OCI-LY3 (cell line): Measurements from ENCODE around the gene EBP.

Experiments
- H2AFZ ChIP-seq: fragments of 200-600, 300-600 bp; shearing (Covaris generic); 2 replicates; pipeline ENCODE4 v1.6.0; 2014; ENCODE audit warnings: antibody characterized with exemption, low read depth, low read length
- H3K27ac ChIP-seq: fragments of 200-600, 300-600 bp; sonication (generic); 2 replicates; pipeline ENCODE4 v1.5.1; 2014; ENCODE audit warnings: mild to moderate bottlenecking, low read length, moderate library complexity, mixed read lengths
- H3K27me3 ChIP-seq: fragments of 200-600, 300-600 bp; sonication (generic); 2 replicates; pipeline ENCODE4 v1.6.1; 2014; ENCODE audit warnings: low read depth, low read length, mixed read lengths
- H3K36me3 ChIP-seq: fragments of 200-600, 300-600 bp; sonication (generic); replicated peaks from 2 replicates; pipeline ENCODE3; 2014; ENCODE audit warnings: low read depth, low read length, mixed read lengths
- H3K4me1 ChIP-seq: fragments of 300-600, 200-600 bp; sonication (generic); 2 replicates; pipeline ENCODE4 v1.6.1; 2014; ENCODE audit warnings: low read length, mixed read lengths
- H3K4me2 ChIP-seq: fragments of 200-600, 300-600 bp; sonication (generic); 2 replicates; pipeline ENCODE4 v1.6.1; 2014; ENCODE audit warnings: low read length, mixed read lengths
- H3K4me3 ChIP-seq: fragments of 300-600, 200-600 bp; sonication (generic); 2 replicates; pipeline ENCODE4 v1.5.1; 2014; ENCODE audit warnings: antibody characterized with exemption, mild to moderate bottlenecking, low read length, moderate library complexity
- H3K79me2 ChIP-seq: fragments of 300-600, 200-600 bp; shearing (Covaris generic); 2 replicates; pipeline ENCODE4 v1.6.1; 2014; ENCODE audit warnings: mild to moderate bottlenecking, low read length, mixed read lengths
- H3K9ac ChIP-seq: fragments of 300-600, 200-600 bp; shearing (Covaris generic); 2 replicates; pipeline ENCODE4 v1.6.0; 2014; ENCODE audit warnings: mild to moderate bottlenecking, low read length, moderate library complexity
- H3K9me3 ChIP-seq: fragments of 200-600, 300-600 bp; shearing (Covaris generic); 2 replicates; pipeline ENCODE4 v1.6.1; 2014; ENCODE audit warnings: low read length, mixed read lengths; ENCODE audit not compliant: insufficient read depth
- H4K20me1 ChIP-seq: fragments of 200-600, 300-600 bp; sonication (generic); 2 replicates; pipeline ENCODE4 v1.6.1; 2016; ENCODE audit warnings: low read length, mixed read lengths; ENCODE audit not compliant: insufficient read depth
- CTCF ChIP-seq: fragments of 200-600, 300-600 bp; sonication (generic); IDR thresholded peaks from 2 replicates; pipeline ENCODE4 v1.5.1; 2014; ENCODE audit warnings: antibody characterized with exemption, low read length, low read depth
- EZH2phosphoT487 ChIP-seq: fragments of 200-600 bp; shearing (Covaris generic); IDR thresholded peaks from 2 replicates; pipeline ENCODE4 v1.6.1; 2018; ENCODE audit warnings: antibody characterized with exemption, mixed run types, low read depth

Gene EBP

GRCh38 chrX:48480583-48480982, 41.0 kb upstream of the EBP start:
- Histone ChIP-seq H3K4me1 (peaks cover 6% of the 10 kb centered on the region), H3K9me3 (no peaks in the 10 kb centered on the region), H2AFZ (no peak overlapping the region), H3K36me3 (peaks cover 10% of the 10 kb centered on the region), H3K27ac (no peak overlapping the region), H4K20me1 (no peaks in the 10 kb centered on the region), H3K4me3 (no peak overlapping the region), H3K9ac (no peak overlapping the region), H3K79me2 (peaks cover 47% of the 10 kb centered on the region), H3K4me2 (no peak overlapping the region), H3K27me3 (no peaks in the 10 kb centered on the region)
- no peak for TF ChIP-seq EZH2phosphoT487
- TF ChIP-seq CTCF = no peak

GRCh38 chrX:48482526-48482925, 39.1 kb upstream of the EBP start:
- Histone ChIP-seq H3K79me2 (peaks cover 27% of the 10 kb centered on the region), H4K20me1 (no peaks in the 10 kb centered on the region), H2AFZ (no peak overlapping the region), H3K27ac (no peak overlapping the region), H3K4me3 (no peak overlapping the region), H3K9me3 (no peaks in the 10 kb centered on the region), H3K27me3 (no peaks in the 10 kb centered on the region), H3K4me1 (peaks cover 2% of the 10 kb centered on the region), H3K9ac (no peak overlapping the region), H3K4me2 (no peak overlapping the region), H3K36me3 (peaks cover 17% of the 10 kb centered on the region)
- no peak for TF ChIP-seq EZH2phosphoT487
- no peak for TF ChIP-seq CTCF

GRCh38 chrX:48487362-48487798, 34.2 kb upstream of the EBP start:
- no peaks in the 10 kb centered on the region for H3K27me3 ChIP-seq
- no peak overlapping the region for H3K4me3 ChIP-seq
- no peaks in the 10 kb centered on the region for H3K4me1 ChIP-seq
- no peaks in the 10 kb centered on the region for H3K9me3 ChIP-seq
- H3K79me2 ChIP-seq = no peaks in the 10 kb centered on the region
- H3K4me2 ChIP-seq = no peak overlapping the region
- no peak overlapping the region for H3K27ac ChIP-seq
- no peak overlapping the region for H3K9ac ChIP-seq
- H2AFZ ChIP-seq = no peak overlapping the region
- no peak for TF ChIP-seq CTCF
- TF ChIP-seq EZH2phosphoT487 = no peak
- peaks cover 11% of the 10 kb centered on the region for H3K36me3 ChIP-seq
- H4K20me1 ChIP-seq = no peaks in the 10 kb centered on the region

GRCh38 chrX:48488034-48488433, 33.6 kb upstream of the EBP start:
- no peaks in the 10 kb centered on the region for H3K27me3 ChIP-seq
- H3K27ac ChIP-seq = no peak overlapping the region
- no peak overlapping the region for H3K9ac ChIP-seq
- H3K79me2 ChIP-seq = no peaks in the 10 kb centered on the region
- no peak overlapping the region for H3K4me2 ChIP-seq
- no peak overlapping the region for H2AFZ ChIP-seq
- TF ChIP-seq CTCF = no peak
- TF ChIP-seq EZH2phosphoT487 = no peak
- no peaks in the 10 kb centered on the region for H4K20me1 ChIP-seq
- H3K9me3 ChIP-seq = no peaks in the 10 kb centered on the region
- no peaks in the 10 kb centered on the region for H3K4me1 ChIP-seq
- no peak overlapping the region for H3K4me3 ChIP-seq
- peaks cover 11% of the 10 kb centered on the region for H3K36me3 ChIP-seq
